ENCODE data around the gene C1orf226.
"Not testable (repeated sequence)": the region's sequence is repeated elsewhere in the genome, so short reads cannot be mapped to it uniquely, and the experiment has no call there.

Gene C1orf226

GRCh38 chr1:162381383-162381782 lies at the start of gene C1orf226:
Gene C1orf226, plus strand, starts transcription at chr1:162381728. Its CDS starts 174 bp downstream, at chr1:162381902.
- DNase-seq (ENCODE audit: low spot score): no peak

DNA sequence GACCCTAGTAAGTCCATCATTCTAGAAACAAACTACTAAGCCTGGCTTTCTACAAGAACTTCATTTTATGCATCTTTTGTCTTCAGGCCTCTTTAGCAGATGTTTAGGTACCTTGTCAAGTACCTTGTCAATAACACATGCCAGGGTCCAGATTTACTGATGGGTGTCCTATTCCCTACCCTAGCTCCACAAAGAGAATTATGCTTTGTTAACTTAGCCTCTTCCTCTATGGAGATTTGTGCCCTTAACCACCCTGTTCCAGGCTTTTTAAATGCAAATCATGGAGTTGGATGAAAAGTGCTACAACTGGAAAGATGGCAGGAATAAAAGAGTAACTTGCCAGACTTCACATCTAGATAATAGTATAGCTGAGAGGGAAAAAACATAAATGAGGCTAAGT lies 47.5 kb upstream of the C1orf226 start:
- no peak for DNase-seq (ENCODE audit: low spot score)

GRCh38 chr1:162335126-162335525 lies 46.4 kb upstream of the C1orf226 start:
- DNase-seq (ENCODE audit: low spot score): no peak

- DNase-seq (ENCODE audit: low spot score): no peak
Measured at GRCh38 chr1:162336621-162337285, 44.8 kb upstream of the C1orf226 start.

DNA sequence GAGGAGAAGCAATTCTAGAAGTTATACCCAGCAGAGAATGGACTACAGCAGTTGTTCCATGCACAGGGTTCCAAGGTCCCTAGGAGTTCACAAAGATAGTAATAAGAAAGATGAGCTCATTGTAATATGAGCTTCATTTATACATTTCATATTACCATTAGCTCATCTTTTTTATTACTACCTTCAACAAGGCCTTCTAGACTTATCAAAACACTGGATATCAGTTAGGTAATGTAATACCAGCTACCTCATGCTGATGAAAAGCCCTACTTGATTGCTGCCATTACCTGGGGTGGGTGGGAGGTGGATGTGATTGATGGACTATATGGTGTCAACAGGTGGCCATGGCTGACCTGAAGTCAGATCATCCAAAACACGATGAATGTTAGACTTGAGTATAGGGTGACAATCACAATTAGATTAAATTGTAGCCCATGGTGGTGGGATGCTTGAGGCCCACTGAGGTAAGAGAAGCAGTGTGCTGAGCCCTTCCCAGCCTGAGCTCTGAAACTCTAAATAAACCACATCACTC lies 39.0 kb upstream of the C1orf226 start:
- DNase-seq (ENCODE audit: low spot score): no peak

- DNase-seq (ENCODE audit: low spot score): no peak
Measured at GRCh38 chr1:162343470-162343869, 38.1 kb upstream of the C1orf226 start.

DNA sequence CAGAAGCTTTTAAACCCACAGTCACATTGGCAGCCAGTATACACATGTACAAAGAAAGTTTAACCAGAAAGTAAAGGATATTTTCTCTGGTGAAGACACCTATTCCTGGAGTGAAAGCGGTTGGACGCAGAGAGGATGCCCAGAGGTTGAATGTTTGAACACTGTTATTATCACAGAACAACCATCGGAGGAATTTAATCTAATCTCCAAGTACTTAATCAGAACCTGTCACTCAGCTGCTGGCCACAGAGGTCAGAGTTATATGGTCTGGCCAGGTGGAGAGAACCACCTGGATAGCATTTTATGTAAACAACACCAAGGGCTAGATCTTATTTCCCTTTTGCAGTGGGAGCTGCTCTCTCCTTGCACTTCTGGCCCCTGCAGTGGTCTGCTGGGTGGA lies 34.2 kb upstream of the C1orf226 start:
- DNase-seq (ENCODE audit: low spot score): no peak

DNA sequence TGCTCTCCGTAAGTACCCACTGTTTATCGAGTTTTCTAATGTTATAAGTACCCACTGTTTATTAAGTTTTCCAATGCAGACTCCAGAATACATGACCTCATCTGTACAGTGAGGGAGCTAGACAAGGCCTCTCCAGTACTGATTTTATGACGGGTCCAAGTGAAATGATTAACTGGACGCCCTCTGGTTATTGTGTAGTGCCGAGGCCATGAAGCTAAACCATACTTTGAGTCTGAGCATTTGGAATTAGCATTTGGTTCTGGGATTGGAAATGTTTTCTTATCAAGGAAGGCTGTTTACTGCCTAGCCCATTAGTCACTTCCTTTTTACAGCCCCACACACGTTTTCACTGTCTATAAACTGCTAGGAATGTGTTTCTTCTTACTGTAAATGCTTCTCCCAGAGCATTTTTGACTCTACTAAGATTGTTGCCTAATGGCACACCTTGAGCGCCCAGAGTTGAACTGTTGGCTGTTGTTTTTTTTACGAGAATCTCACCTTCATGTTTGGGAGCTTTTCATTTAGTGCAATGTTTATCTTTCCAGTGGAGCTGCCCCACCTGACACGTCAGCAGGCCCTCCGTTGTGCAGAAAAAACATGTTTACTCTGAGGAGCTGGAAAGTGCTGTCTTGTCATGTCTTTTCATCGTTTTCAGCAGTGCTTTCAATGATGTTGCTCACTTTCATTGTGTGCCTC lies 31.7 kb upstream of the C1orf226 start:
- DNase-seq (ENCODE audit: low spot score): no peak

- no peak for DNase-seq (ENCODE audit: low spot score)
Measured at GRCh38 chr1:162351246-162351842, 30.2 kb upstream of the C1orf226 start.

- DNase-seq (ENCODE audit: low spot score): not testable (repeated sequence)
Measured at GRCh38 chr1:162351874-162352273, 29.7 kb upstream of the C1orf226 start.

DNA sequence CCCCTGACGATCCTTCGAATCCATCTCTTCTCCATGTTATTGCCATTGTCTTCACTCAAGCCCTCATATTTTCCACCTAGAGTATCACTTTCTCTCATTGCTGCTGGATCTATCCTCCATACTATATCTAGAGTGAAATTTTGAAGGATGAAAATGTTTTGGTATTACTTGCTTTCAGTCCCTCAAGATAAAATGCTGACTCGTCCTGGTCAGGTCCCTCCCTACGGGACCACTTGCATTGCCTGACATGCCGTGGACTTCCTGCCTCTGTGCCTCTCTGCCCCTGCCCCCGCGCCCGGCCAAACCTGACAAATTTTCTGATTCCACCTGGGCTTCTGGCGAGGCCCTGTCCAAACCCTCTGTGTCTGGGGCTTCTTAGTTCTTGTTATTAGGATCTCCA lies 28.4 kb upstream of the C1orf226 start:
- no peak for DNase-seq (ENCODE audit: low spot score)

- DNase-seq (ENCODE audit: low spot score): no peak
Measured at GRCh38 chr1:162353702-162354101, 27.8 kb upstream of the C1orf226 start.

GRCh38 chr1:162357681-162358266 lies 23.8 kb upstream of the C1orf226 start:
- no peak for DNase-seq (ENCODE audit: low spot score)

- DNase-seq (ENCODE audit: low spot score): no peak
Measured at GRCh38 chr1:162358928-162359327, 22.6 kb upstream of the C1orf226 start.

DNA sequence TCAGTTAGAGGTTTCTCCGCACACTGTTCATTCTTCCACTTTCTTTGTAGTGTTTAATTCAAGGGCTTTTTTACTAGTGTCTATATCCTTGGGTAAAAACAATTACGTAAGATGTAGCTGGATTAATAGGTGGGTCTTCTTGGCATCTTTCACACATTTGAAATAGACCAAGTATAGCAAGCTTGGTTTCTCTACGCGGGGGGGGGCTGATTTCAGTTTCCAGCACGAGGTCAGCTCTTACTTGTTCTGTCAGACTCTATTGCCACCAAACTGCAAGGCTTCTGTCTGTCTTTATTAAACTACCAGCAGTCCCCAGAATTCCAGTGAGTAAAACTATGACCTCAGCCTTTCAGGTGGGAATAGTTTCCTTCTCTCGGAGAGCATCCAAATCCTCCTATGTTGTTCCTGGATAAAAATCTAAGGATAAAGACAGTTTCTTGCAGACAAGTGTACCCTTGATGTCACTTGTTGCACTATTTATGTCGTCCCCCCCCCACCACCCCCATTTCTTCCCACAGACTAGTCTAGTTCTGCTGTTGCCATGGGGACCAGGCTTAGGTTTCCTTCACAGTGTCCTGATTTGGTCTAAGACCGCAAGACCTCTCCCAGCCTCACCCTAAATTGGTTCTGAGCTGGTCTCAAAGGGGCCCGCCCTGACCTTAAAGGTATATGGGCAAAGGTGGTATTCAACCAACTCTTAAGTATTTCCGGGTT lies 21.8 kb upstream of the C1orf226 start:
- DNase-seq (ENCODE audit: low spot score): no peak

GRCh38 chr1:162360237-162360873 lies 21.2 kb upstream of the C1orf226 start:
- DNase-seq (ENCODE audit: low spot score): no peak

- DNase-seq (ENCODE audit: low spot score): no peak
Measured at GRCh38 chr1:162360874-162361260, 20.7 kb upstream of the C1orf226 start.

DNA sequence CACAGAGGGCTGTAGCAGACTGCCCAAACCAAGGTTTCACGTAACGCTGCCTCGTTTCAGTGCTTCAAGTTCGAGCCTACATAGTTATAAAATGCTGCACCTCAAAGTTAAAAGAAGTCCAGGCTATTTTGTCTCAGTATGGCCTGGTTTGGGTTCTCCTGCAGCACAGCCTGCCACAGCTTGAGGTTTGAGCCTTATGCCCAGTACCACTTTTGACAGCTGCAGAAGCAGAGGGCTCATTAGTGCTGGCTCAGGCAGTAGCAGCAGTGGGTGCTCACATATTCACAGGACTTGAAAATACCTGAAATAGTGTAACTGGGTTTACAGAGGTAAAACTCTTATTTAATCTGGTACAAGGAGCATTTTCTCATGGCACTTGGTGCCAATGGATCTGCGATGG lies 20.2 kb upstream of the C1orf226 start:
- no peak for DNase-seq (ENCODE audit: low spot score)

GRCh38 chr1:162363823-162364222 lies 17.7 kb upstream of the C1orf226 start:
- no peak for DNase-seq (ENCODE audit: low spot score)

DNA sequence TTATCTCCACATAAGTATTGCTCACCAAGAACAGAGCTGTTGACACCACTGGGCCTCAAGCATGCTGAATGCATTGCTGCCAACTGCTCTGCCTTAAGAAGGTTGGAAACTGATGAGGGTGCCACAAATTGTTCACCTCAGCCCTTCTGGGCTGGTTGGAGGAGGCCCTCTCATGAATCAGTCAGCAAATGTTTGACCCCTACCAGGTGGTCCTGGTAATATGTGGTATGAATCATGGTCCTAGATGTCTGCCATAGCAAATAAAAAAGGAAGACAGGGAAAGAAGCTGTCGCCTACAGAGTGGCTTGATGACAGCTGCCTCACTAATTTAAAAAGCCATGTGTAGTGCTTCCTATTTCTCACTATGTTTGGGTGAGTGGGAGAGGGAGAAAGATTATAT lies 17.0 kb upstream of the C1orf226 start:
- no peak for DNase-seq (ENCODE audit: low spot score)

DNA sequence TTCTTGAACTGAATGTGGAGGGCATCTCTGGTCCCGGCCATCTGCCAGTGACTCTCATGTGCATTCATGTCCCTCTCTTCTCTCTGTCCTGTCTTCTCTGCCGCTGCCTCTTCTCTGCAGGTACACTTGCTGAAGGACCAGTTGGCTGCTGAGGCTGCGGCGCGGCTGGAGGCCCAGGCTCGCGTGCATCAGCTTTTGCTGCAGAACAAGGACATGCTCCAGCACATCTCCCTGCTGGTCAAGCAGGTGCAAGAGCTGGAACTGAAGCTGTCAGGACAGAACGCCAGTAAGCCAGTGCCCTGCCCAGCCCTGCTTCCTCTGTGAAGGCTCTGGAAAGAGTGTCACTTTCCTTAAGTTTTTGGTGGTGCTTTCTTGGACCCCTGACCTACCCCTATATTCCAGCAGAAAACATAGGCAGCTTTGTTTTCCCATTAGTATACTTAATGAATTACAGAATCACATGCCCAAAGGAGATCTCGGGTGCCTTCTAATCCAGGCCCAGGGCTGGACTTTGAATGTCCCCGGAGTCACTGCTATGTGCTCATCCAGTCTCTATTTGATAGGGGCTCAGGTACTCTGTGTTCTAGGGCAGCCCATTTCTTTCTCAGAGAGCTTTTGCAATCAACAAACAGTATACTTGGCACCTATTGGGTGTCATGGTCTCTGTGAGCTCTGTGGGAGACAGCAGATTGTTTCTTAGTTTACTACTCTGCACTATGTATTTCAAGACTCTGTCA lies 16.1 kb upstream of the C1orf226 start:
- no peak for DNase-seq (ENCODE audit: low spot score)

Measured in ecto neural progenitor cell (in vitro differentiated cells).